Activated CD8-positive, alpha-beta memory T cell treated with anti-CD3 and anti-CD28 coated beads, Interleukin-2, amount 50 U/mL, for 24 hours (primary cell): Measurements from ENCODE around the gene AGGF1.
"Not testable (repeated sequence)": the region's sequence is repeated elsewhere in the genome, so short reads cannot be mapped to it uniquely, and the experiment has no call there.

Source experiments
- DNase-seq: peaks from one replicate; pipeline ENCODE4 v3.0.0-alpha.2; 2020; ENCODE audit errors: extremely low read depth

AGGF1 gene

DNA sequence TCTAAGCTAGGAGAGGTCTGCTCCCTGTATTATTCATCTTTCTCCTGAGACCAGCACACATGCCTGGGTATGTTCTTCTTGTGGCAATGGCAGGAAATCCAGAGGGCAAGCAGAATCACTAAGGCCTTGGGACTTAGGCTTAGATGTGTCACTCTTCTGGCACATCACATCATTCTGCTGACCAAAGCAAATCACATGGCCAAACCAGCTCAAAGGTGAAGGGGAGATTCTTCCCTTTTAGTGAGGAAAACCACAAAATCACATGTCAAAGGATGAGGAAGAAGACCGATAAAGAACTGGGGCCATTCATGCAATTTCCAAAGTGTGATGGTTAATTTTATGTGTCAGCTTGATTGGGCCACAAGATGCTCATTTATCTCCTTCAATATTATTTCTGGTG, 5.7 kb upstream of the AGGF1 start:
- DNase-seq, result no peak

DNA sequence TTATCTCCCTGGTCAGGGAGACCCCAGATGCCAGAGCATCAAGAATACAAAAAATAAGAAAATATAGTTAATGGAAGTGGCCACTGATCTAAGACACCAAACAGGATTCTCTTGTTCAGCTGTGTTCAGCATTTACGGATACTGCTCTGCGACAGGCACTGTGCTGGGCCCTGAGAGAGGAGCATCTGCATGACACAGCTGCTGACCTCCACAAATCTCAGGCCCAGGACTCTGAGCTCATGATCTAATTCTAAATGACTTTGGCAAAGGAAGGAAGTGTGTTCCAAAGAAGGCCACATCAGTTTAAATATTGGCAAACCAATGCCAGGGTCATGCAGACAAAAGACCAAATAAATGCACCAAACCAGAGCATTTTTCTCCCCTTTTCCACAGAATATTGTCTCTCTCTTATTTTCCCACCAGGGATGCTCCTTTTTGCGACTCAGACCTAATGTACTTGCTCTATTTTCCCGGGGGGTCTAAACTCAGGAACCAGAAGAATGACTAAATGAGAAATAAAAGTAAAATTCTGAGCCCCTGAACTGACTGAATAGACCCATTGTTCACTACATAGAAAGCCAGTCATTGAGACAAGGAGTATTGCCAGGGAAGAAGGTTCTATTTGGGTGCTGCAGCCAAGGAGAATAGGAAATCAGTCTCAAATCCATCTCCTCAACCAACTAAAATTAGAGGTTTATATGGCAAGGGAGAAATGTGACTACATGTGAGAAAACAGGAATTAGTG, 1.4 kb upstream of the AGGF1 start:
- no peak for DNase-seq

- DNase-seq, result no peak
These were observed 773 bp upstream of the AGGF1 start for GRCh38 chr5:77029376-77029885.

DNA sequence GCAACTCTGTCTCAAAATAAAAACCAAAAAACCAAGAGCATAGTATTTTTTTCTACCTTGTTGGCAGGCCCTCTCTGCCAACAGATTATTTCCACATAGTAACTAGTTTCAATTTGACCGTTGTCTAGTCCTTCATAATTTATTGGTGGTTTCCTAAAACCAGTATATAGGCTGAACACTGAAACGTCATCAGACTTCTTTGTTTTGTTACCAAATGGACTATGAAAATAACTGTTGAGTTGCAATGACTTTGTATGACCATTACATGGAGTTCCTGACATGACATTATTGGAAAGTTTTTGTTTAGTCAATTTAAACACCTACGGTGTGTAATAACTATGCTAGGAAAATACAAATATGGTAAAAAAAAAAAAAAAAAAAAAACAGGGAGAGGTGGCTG, 1.7 kb downstream of the AGGF1 start:
- no peak for DNase-seq

- DNase-seq, result no peak
These were observed 2.4 kb downstream of the AGGF1 start for GRCh38 chr5:77032635-77033034.

- DNase-seq, result no peak
These were observed 3.1 kb downstream of the AGGF1 start for GRCh38 chr5:77033338-77033737.

DNA sequence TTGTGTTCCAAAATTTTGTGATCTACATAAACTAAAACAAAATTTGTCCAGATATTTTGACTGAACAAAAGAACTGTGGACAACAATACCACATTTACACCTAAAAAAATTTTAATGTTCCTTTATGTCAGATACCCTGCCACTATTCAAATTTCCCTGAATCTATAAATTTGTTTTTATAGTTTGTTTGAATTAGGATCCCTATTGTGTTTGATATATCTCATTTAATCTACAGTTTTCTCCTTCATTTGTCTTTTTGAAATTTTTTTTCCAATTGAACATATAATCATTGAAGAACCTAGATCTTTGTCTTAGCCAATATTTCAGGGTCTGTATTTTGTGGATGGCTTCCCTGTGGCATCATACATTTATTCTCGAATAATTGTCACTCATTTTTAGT, 5.7 kb downstream of the AGGF1 start:
- no peak for DNase-seq

DNA sequence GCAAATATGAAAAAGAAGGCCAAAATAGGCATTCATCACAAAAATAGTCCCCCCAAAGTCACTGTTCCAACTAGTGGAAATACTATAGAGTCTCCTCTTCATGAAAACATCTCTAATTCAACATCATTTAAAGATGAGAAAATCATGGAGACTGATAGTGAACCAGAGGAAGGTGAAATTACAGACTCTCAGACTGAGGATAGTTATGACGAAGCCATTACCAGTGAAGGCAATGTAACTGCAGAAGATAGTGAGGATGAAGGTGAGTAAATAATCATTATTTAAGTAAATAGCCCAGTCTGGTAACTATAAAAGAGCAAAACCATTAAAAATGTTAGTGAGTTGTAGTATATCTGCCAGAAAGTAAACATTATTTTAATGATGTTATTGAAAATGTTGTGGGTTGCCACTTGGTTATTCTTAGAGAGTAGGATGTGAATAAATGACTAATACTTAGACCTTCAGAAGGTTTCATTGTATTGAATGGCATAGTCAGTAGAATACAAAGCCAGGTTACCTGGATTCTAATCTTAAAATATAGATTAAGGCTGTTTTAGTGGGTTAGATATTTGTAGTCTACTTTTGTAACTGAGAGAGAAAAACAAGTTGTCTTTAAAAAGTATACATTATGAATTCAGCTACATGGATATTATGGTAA, 16.3 kb downstream of the AGGF1 start:
- no peak for DNase-seq

- DNase-seq, result no peak
These were observed 33.8 kb downstream of the AGGF1 start for GRCh38 chr5:77064040-77064439.

- DNase-seq, result no peak
These were observed 35.1 kb downstream of the AGGF1 start for GRCh38 chr5:77065256-77065655.

DNA sequence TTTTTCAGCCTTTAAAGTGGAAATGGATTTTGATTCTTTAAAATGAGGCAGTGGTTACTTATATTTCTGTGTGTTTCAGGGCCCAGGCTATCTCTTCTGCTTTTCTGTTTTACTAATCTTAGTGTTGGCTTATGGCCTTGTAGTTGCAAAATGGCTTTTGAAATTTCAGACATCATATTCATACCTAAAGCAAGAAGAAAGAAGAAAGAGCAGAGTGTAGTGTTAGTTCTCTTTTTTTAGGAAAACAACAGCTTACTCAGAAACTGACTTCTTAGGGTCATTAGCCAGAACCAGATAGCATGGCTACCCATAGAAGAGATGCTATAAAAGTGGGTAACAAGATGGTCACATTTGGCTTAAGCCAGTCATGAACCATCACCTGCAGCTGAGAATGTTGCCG, 36.0 kb downstream of the AGGF1 start:
- DNase-seq, result no peak

GRCh38 chr5:77066823-77067442, 36.7 kb downstream of the AGGF1 start:
- DNase-seq, result no peak

GRCh38 chr5:77073667-77074066, 43.5 kb downstream of the AGGF1 start:
- DNase-seq, result no peak

DNA sequence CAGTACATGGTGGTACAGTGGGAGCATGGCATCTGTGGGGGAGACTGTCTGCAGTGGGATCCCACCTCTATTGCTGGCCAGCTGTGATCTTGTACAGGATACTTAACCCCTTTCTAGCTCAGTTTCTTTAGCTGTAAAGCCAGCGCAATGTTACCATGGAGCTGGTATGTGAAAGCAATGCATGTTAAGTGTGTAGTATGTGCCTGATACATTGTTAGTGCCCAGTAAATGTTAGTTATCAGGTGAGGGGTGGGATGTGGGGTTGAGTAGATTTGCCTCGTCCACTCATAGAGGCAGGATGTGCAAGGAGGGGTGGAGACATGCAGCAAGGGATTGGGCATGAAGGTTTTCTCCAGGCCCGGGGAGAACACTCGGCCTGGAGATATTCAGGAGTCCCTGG, 44.5 kb downstream of the AGGF1 start:
- DNase-seq, result no peak

- DNase-seq, result peak; percentile 12
These were observed 47.0 kb downstream of the AGGF1 start for GRCh38 chr5:77076961-77077828.

- no peak for DNase-seq
These were observed 47.6 kb downstream of the AGGF1 start for GRCh38 chr5:77077829-77078176.

GRCh38 chr5:77080479-77080878, 50.3 kb downstream of the AGGF1 start:
- not testable (repeated sequence) for DNase-seq

- DNase-seq, result no peak
These were observed 50.7 kb downstream of the AGGF1 start for GRCh38 chr5:77080905-77081304.

- DNase-seq, result no peak
These were observed 52.1 kb downstream of the AGGF1 start for GRCh38 chr5:77082280-77082679.

GRCh38 chr5:77083088-77083487, 52.9 kb downstream of the AGGF1 start:
- no peak for DNase-seq

DNA sequence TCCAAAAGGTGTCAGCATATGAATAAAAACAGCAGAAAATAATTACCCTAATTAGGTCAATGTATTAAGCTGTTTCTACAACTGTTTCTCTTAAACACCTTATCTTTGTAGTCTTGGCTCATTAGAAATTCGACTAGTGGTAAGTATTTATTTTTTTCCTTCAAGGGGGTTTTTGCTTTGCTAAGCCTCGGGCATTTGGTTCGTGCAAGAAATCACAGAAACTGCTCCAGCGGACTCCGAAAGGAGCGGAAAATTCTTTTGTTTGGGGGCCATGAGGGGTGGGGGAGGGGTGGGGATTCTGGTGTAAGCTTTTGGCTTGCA, 56.1 kb downstream of the AGGF1 start:
- DNase-seq, result no peak
